Measurements from ENCODE around the gene TAF1. TPM values are rescaled to one million over a fixed set of nuclear protein-coding genes. Genes with fewer than 3 reads are reported as not detected.

The TAF1 gene
- total and polyA plus RNA-seq, 7 experiments from 2014 or later, result 7.1 to 86.7 (median 68.1) TPM

Other genes starting within 250 kb of the TAF1 start
- 100 to 1,000 TPM in 1 of 5 experiments, 10 to 100 TPM in 4; 71.1 to 104 (median 77.4) TPM for gene MED12, start 247.8 kb upstream of the TAF1 start, total RNA-seq
- 10 to 100 TPM; 12.5 to 22.2 TPM for gene MED12, start 247.8 kb upstream of the TAF1 start, polyA plus RNA-seq
- 1 to 10 TPM; 2.3 to 4.6 (median 3.0) TPM for gene NLGN3, start 221.5 kb upstream of the TAF1 start, total RNA-seq
- under 1 TPM; 0.09 to 0.24 TPM for gene NLGN3, start 221.5 kb upstream of the TAF1 start, polyA plus RNA-seq
- gene GJB1, start 143.1 kb upstream of the TAF1 start, total RNA-seq, result not detected
- gene GJB1, start 143.1 kb upstream of the TAF1 start, polyA plus RNA-seq, result not detected
- 10 to 100 TPM; 21.2 to 34.1 (median 21.6) TPM for gene ZMYM3, start 112.2 kb upstream of the TAF1 start, total RNA-seq
- 1 to 10 TPM; 6.7 to 7.8 TPM for gene ZMYM3, start 112.2 kb upstream of the TAF1 start, polyA plus RNA-seq
- gene NONO, start 82.7 kb upstream of the TAF1 start, total RNA-seq, result 100 to 1,000 TPM; 334 to 488 (median 371) TPM
- 100 to 1,000 TPM; 184 to 220 TPM for gene NONO, start 82.7 kb upstream of the TAF1 start, polyA plus RNA-seq
- gene ITGB1BP2, start 64.6 kb upstream of the TAF1 start, total RNA-seq, result 1 to 10 TPM; 2.4 to 6.0 (median 4.6) TPM
- gene ITGB1BP2, start 64.6 kb upstream of the TAF1 start, polyA plus RNA-seq, result not detected
- 100 to 1,000 TPM; 313 to 520 (median 424) TPM for gene OGT, start 166.7 kb downstream of the TAF1 start, total RNA-seq
- 10 to 100 TPM; 30.5 to 40.4 TPM for gene OGT, start 166.7 kb downstream of the TAF1 start, polyA plus RNA-seq
- gene GCNA, start 212.1 kb downstream of the TAF1 start, total RNA-seq, result 10 to 100 TPM in 2 of 5 experiments, 1 to 10 TPM in 3; 2.5 to 14.7 (median 6.4) TPM
- gene GCNA, start 212.1 kb downstream of the TAF1 start, polyA plus RNA-seq, result under 1 TPM; 0.08 to 0.84 TPM

Measured in naive thymus-derived CD4-positive, alpha-beta T cell (primary cell).